ENCODE measurements around the gene PRLR.
"Not testable (repeated sequence)": the region's sequence is repeated elsewhere in the genome, so short reads cannot be mapped to it uniquely, and the experiment has no call there.

The PRLR gene

DNA sequence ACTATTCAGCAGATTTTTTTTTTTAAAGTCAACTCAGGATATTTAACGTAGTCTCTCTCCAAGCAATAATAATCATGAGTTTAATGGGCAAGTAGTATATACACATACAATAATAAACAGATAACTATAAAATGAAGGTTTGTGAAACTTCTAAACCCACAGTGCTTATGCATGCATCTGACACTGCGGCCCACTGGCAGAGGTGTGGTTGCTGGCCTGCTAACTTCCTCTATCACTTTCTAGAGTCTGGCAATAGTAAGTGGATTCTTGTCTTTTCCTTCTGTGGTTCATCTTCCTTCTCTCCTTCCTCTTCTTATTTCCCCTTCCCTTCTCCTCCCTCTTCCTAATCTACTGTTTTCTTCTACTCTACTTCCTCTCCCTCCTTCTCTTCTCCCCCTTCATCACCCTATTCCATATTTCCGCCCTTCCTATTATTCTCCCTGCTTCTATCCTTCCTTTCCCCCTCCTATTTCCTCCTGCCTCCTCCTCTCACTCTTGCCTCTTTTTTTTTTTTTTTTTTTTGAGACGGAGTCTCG is 164.0 kb downstream of the PRLR start:
- no peak for DNase-seq

DNA sequence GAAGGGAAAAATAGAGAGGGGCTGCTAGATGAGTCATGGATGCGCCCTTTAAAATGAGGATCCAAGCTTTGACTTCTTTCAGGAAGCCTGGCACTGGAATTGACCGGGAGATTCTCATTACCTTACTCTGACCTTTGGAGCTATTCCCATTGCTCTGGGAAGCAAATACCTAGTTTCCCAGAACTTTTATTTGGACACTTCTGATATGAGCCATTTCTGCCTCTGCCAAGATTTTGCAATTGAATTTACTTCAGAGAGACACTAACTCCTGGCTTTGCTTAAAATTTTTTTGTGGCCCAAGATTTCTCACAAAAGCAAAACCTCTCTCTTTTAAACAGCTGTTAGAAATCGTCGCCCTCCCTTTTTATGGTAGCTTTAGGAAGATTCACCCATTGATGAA is 166.9 kb downstream of the PRLR start:
- no peak for DNase-seq

DNA sequence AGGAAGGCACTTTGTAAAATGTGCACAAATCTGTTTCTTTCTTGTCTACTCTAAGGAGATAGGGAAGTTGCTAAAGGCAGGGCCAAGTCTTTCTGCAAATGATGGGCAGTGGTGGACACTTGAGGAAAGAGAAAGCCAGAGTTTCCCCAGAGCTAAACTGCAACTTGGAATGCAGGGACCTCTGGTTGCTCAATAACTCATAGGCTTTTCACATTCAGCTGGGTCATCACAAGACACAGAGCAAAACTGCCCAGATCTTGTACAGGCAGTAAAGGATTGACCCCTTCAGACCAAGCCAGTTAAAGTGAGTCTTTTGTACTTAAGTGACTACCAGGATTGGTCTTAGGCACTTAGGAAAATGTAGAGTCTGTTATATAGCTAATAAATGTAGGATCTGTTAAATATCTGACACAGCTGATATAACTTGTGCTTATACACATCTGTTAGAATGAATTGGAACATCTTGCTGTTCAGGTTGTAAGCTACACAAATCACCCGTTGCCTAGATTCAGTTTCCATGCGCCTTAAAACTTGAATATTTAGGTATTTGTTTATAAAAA is 169.0 kb downstream of the PRLR start:
- no peak for DNase-seq

DNA sequence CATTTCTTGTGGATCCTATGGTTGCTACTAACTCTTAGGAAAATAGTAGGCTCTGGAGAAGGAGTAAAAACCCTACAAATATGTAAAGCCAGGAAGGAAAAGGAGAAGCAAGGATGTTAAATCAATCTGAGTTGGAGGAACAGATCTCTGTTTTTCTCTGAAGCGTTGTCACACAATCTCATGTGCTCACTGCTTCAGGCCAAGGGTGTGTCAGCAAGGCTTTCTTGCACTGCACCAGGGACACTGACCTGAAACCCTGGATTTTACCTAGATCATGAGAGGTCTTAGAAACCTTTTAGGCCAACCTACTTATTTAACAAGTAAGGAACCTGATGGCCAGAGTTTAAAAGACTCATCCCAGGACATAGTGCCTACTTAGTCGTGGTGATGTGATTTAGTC is 170.1 kb downstream of the PRLR start:
- DNase-seq = no peak

DNA sequence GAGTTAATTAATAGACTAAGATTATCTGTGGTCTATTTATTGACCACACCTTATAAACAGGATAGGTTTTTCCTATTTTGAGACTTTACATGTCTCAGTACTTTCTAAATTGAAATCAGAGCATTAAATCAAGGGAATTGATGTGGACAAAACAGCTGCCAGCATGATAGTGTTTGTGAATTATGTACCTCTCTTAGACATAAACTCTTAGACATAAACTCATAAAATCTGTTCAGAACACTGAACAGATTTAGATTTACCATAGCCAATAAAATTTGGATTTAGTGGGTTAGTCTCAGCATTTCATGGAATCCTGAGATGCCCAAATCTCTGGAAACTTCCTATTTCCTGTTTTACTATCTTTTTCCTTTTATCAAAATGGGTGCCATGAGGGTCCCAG is 171.0 kb downstream of the PRLR start:
- no peak for DNase-seq

DNA sequence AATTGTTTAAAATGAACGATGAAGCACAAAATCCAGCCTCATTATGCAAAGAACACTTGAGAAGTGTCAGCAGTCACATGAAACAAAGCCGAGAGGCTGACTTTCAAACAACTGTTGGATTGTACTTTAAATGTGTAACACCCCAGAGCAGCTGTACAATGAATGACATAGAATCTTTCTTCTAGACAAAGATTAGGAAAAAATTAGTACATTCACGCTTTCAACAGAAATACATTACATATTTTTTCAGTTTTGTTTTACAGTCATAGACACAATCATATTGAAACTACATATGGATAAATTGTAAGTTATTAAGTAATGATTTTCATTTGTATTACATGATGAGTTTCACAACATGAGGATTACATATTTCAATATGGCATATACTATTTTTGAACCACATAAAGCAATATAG is 171.9 kb downstream of the PRLR start:
- DNase-seq = no peak

DNA sequence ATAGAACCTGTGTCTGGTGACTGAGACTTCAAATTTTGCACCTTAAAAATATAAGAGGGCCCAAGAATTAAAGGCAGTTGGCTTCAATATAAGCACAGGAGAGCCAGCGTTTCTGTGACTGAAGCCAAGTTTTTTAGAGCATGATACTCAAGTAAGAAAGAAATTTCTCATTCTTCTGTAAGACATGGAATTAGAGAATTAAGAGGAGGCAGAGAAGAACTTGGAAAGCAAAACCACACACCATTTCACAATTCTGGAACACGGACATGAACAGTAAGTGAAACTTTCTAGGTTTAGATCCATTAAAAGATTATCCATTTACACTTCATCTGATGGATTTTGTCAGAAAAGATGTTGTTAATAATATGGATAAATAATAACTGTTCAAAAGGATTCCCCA is 173.6 kb downstream of the PRLR start:
- DNase-seq = no peak

DNA sequence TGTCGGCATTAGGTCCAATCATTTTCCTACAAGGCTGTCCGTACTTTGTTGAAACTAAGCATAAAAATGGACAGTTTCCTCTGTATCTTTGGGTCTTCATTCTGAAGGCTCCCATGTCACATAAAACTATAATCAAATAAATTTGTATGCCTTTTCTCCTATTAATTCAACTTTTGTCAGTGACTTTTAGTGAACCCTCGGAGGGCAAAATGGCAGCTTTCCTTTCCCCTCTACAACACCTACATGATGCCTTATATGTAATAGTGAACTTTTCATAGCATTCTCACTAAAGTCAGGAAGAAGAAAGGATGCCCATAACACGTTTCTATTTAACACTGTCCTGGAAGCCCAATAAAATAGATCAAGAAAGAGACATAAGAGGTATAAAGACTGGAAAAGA is 177.4 kb downstream of the PRLR start:
- DNase-seq = no peak

DNA sequence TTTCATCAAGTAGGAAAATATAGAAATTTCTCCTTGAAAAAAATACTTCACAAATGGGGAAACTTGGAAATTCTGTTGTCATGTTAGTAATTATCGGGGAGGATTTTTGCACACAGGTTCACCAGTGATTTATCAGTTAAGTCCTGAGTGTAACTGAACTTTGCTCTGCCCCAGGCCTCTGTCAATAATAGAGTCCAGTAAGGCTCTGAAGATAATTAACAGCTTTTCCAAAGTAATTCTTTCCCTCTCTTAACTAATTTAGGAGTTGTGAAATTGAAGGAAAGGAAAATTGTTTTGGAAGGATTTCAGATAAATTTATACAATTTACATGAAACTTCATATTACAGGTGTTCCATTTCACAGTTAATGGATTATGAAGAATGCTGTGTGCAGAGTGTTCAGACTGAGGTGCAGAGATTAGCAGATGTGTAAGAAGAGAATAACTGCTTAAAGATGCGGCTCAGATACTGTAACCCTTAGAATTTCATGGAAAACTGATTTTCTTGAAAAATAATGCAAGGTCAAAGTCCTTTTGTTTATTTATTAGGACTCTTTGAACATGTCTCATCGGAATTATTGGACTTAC is 179.7 kb downstream of the PRLR start:
- DNase-seq = no peak

DNA sequence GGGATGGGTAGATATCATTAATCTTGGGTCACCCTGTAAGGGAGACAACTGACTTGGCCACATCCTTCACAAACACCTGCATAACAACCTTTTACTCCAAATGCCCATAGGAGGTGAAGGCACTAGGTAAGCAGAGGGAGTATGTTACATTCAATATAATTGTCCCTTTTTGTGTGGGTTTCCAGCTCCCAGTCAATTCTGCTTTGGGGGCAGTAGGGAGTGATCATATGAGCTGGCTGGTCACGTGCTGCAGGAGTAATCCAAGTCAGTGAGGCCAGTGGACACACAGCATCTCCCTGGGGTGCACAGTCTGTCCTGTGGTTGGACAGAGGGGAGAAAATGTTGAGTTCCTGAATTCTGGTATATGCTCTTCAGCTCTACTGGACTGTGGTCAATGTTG is 181.4 kb downstream of the PRLR start:
- DNase-seq = no peak

DNA sequence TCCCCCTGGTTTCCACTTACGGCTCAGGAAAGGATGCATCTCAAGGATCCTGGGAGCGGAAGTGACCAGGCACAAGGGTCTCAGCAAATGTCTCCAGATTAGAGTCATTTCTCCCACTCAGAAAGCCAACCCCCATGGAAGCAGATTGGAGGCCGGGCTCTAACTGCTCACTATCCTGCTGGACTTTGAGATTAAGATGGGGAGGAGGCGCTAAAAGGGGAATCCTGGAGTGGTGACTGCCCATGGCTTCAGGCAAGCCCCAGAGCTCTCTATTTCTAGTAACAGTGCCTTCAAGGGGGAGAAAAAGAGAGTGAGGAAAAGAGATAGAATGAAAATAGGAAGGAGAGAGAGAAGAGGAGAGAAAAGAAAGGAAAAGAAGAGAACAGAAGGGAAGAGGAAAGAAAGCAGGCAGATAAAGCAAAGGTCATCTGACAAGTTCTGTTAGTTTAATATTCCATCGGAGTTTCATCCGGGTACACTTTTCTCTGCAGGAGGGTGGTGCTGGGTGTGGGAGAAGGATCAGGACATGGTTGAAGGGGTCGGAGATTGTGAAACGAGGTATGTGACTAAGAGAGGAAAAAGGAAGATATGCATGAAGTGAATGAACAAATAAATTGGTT is 182.4 kb downstream of the PRLR start, which contains the start of gene AGXT2:
TSS of gene AGXT2 (minus strand) at position 165 of the 620 bp plus-strand sequence. CDS start at position 108, 57 bp downstream.
- no peak for DNase-seq

DNA sequence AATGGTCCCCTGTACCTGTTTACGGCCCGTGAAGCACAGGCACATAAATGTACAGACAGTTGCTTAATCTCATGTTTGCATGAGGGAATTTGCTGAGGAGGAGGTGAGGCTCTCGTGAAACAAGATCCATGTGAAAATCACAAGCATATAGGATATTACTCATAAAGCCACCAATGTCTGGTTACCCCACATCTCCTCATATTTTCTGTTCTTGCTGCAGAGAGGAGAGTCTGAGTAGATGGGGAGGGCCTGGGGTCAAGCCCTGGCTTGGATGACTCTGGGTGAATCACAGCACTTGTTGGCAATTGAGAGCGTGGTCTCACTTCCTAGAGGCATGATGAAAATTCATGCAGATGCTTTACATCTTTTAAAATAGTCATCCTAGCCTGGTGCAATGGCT is 183.5 kb downstream of the PRLR start:
- no peak for DNase-seq

DNA sequence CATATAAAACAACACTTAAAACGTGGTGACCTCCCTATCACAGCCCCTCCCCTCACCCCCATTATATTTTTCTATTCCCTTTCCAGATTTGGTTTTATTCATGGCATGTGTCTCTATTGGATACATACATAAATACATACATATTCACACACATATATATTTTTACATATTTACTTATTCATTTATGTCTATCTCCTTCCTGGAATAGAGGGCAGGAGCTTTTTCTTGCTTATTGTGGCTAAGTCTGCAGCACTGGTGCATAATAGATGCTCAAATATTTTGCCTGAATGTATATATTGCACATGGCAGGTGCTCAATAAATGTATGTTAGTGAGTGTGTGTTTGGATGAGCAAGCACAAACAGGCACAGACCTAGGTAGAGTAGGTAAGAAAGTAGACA is 185.0 kb downstream of the PRLR start:
- DNase-seq = no peak

DNA sequence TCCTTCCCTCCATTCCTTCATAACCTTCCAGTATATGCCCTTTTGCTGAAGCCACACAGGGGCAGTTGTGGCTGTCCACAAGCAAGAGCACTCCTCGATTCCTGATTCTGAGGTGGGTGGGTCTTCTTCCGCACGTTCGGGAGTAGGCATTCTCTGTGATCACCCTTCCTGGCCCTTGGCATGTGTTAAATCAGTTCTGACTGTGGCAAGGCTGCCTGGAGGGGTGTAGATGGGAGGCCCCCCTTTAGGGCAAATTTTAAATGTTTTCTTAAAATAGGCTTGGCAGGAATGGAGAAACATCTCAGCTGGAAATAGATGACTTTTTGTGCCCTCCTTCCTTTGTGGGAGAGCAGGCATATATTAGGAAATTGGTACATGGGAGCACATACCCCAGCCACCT is 185.6 kb downstream of the PRLR start:
- DNase-seq = no peak

DNA sequence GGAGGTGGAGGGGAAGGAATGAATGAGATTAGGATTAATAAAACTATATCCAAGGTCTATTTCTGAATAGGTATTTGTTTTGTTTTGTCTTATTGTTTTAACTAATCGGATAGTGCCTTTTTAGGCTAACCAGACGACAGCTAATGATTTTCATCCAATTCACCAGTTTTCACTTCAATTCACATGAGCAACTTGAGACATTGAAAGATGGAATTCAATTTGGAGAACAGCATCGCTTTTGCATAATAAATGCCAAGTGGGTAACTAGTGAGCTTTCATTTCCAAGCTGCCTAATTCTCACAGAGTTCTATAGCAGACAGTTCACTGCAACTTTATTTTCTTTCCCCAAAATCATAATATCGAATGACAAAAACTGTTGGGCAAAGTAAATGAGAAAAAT is 187.5 kb downstream of the PRLR start:
- DNase-seq = no peak

DNA sequence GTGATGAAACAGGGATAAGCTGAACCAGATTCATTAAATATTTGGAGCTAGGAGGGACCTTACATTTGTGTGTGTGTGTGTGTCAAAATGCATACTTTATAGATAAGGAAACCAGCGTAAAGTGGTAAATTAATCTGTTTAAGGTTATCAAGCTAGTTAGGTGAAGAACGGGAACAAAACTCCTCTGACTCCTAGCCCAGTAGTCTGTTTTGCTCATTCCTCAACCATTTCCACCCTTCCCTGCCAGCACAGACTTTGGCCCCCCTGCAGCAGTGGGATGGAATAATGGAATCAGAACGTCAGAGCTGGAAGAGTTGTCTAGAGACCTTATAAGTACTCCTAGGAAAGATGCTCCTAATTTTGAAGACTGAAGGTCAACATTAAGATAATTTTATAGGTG is 189.0 kb downstream of the PRLR start:
- no peak for DNase-seq

DNA sequence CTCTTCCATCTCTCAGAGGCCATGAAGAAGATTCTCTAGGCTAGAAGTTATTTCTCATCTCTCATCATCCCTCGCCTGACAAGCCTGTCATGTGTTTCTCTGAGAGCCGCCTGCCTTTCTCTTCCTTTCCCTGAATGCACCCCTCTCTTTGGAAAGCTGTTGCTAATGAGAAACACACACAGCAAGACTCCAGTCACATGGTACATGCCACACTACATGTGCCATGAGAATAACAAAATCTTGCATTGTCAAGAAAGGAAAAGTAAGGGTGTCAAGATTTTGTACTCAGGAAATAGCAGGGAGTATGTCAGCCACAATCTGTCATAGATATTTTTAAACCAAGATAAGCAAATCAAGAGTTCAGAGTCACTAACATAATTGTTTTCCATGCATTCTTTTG is 191.4 kb downstream of the PRLR start:
- DNase-seq = no peak

DNA sequence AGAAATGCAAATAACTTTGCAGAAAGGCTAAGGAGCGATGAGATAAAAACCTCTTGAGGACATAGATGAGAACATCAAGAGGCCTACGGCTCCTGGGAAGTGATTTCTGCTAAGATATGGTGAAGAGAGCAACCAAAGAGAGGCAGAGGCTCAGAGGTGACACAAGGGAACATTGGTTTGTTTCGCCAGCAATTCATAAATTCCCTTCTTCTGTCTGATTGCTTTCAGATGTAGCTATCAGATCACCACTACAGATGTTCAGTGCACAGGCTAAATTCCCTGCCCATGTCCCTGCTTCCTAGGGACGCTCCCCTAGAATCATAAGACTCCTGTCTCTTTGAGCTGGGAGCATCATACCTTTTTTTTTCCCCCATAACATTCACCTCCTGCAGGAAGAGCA is 193.8 kb downstream of the PRLR start:
- no peak for DNase-seq

DNA sequence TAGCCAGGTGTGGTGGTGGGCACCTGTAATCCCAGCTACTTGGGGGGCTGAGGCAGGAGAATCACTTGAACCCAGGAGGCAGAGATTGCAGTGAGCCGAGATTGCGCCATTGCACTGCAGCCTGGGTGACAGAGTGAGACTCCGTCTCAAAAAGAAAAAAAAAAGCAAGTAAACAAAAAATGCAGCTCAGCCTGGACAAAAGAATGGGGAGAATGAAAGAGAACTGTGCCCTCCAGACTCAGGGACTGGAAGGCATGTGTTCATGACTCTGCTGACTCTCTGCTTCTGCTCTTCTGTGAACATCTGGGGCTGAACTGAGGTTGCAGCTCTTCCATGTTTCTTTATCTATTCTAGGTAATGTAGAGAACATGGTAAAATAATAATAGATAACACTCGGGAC is 194.4 kb downstream of the PRLR start:
- DNase-seq = not testable (repeated sequence)

DNA sequence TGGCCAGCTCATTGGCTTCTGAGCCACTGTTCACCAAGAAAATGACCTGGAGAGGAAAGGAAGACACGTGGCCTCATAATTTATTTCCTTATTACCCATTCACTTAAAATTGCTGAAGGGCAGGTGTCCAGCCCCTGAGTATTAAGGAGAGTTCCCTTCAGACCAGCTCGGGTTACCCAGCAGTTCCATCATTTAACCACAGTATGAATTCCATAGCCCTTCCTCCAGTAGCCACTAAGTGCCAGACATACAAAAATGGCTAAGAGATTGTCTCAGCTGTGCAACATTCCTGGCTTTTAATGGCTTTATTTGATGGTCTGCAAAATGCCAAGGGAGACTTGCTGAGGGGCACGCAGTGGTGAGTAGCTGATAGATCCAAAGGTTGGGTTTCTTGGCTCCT is 195.0 kb downstream of the PRLR start:
- DNase-seq = no peak

DNA sequence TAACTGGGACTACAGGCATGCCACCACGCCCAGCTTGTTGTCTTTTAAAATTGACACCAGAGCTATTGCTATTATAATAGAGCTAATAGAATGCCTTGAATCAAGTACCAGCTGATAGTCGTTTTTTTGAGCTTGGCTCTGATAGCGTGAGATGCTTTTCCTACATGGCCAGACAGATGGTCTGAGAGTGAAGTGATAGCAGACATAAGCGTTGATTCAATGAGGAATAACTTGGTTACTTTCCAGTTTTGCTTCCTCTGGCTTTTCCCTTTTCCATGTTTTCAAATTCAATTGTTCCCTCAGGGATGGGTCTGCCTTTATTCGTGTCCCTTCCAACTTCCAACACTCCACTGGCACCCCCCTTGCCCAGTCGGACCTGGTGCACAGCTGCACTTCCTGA is 197.9 kb downstream of the PRLR start:
- no peak for DNase-seq

DNA sequence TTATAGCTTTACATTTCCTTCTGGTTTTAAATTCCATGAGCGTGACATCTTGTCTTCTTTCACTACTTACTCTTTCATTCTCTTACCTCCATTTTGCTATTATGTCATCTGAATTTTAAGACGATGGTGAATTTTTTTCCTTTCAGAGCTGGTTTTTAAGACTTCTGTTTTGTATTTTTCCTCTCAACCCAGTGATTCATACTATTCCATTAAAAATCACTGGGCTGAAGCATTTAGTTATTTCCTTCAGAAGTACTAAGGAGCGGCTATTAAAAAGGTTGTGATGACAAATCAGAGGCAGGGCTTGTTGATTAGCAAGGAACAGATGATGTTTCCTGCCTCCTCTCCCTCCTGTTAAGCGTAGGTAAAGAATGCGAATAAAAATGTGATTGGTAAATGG is 199.0 kb downstream of the PRLR start:
- no peak for DNase-seq

DNA sequence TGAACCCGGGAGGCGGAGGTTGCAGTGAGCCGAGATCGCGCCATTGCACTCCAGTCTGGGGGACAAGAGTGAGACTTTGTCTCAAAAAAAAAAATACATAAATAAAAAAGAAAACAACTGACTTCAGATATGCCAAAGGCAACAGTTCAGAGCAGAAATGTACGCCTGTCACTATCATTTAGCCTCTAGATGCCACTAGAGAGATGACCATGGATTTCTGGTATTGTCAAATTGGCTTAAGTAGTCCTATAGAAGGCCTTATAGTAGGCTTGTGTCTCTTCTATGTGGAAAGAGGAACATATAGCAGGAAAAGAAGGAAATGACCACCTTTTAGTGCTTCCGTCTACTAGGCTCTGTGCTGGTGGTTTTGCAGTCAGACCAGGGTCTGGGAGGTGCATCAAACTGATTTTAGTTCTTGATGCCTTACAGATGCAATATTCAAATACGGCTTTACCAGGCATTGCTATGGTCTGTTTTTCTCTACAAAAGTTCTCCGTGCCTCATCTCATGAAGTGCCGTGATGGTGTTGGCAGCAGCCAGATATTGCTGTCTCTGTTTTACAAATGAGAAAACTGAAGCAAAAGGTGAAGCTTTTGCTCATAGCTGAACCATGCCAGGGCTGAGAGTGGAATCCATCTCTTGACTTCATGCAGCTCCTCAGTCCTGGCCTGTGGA is 199.7 kb downstream of the PRLR start:
- DNase-seq = no peak

DNA sequence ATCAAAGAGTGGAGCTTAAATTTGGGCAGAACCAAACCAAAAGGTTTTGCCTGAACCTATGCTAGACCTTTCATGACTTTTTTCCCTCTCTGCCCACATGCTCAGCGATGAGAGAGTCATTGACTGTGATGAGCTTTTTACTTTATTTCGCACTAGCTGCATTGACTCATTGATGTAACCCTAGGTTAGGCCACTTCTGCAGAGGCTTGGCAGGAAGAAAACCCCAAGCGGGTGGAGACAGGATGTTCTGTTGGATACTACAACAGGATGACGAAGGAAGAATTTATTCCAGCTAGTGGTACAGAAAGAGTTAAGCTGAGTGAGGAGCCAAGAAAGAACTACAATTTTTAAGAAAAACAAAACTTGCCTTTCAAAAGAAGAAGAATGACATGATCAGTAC is 201.0 kb downstream of the PRLR start:
- no peak for DNase-seq

All from 8988T (cell line).